Nephron (organoid): ENCODE measurements around the gene MDM4.

Experiments
- H3K27ac Mint-ChIP-seq, 3 experiments: 2 replicates each; pipeline ENCODE4 v1.8.0; 2020; ENCODE audit warnings: mixed read lengths in 3 of 3, mild to moderate bottlenecking in 2 of 3, moderate library complexity in 1 of 3
- H3K27me3 Mint-ChIP-seq: 2 replicates; pipeline ENCODE4 v1.8.0; 2021; ENCODE audit warnings: low read depth, mild to moderate bottlenecking, moderate library complexity, mixed read lengths
- H3K36me3 Mint-ChIP-seq: 2 replicates; pipeline ENCODE4 v1.8.0; 2020; ENCODE audit warnings: low read depth, mixed read lengths
- H3K4me1 Mint-ChIP-seq: 2 replicates; pipeline ENCODE4 v1.8.0; 2020; ENCODE audit warnings: mixed read lengths
- H3K4me3 Mint-ChIP-seq, 3 experiments: 2 replicates each; pipeline ENCODE4 v1.8.0; 2020; ENCODE audit warnings: mild to moderate bottlenecking in 3 of 3, mixed read lengths in 3 of 3, moderate library complexity in 2 of 3
- H3K9me3 Mint-ChIP-seq: 2 replicates; pipeline ENCODE4 v1.8.0; 2020; ENCODE audit warnings: mixed read lengths
- CTCF ChIP-seq, 3 experiments: fragments of 200-600 bp; sonication (generic); IDR thresholded peaks; one replicate each; pipeline ENCODE4 v1.5.0; 2021; ENCODE audit warnings: antibody characterized with exemption in 3 of 3; ENCODE audit not compliant: unreplicated experiment in 3 of 3

Gene MDM4

GRCh38 chr1:204574016-204574864 is 58.0 kb downstream of the MDM4 start:
- H3K27ac Mint-ChIP-seq: peak overlapping the region in 2 of 3 experiments; percentile 32 to 46
- H3K4me3 Mint-ChIP-seq: no peak overlapping the region
- no peaks in the 10 kb centered on the region for H3K9me3 Mint-ChIP-seq
- peaks cover 23% of the 10 kb centered on the region for H3K27me3 Mint-ChIP-seq
- H3K4me1 Mint-ChIP-seq: peaks cover 37% of the 10 kb centered on the region
- H3K36me3 Mint-ChIP-seq: no peaks in the 10 kb centered on the region
- no peak for TF ChIP-seq CTCF (IDR thresholded peaks at IDR 0.05; ENCODE audit: unreplicated experiment in 3 of 3)

GRCh38 chr1:204574865-204575163 is 58.6 kb downstream of the MDM4 start:
- Mint-ChIP-seq H3K4me3 (no peak overlapping the region), H3K27ac (peak overlapping the region in 2 of 3 experiments; percentile 32 to 46), H3K9me3 (no peaks in the 10 kb centered on the region), H3K4me1 (peaks cover 36% of the 10 kb centered on the region), H3K36me3 (no peaks in the 10 kb centered on the region), H3K27me3 (peaks cover 23% of the 10 kb centered on the region)
- TF ChIP-seq CTCF (IDR thresholded peaks at IDR 0.05; ENCODE audit: unreplicated experiment in 3 of 3): no peak

- H3K4me1 Mint-ChIP-seq: peaks cover 43% of the 10 kb centered on the region
- H3K27ac Mint-ChIP-seq: peak overlapping the region in 1 of 3 experiments; percentile 32
- no peaks in the 10 kb centered on the region for H3K9me3 Mint-ChIP-seq
- H3K27me3 Mint-ChIP-seq: peaks cover 28% of the 10 kb centered on the region
- H3K36me3 Mint-ChIP-seq: no peaks in the 10 kb centered on the region
- TF ChIP-seq CTCF (IDR thresholded peaks at IDR 0.05; ENCODE audit: unreplicated experiment in 3 of 3): no peak
- no peak overlapping the region for H3K4me3 Mint-ChIP-seq
These were observed 59.3 kb downstream of the MDM4 start for GRCh38 chr1:204575221-204576190.

GRCh38 chr1:204576422-204576821 is 60.2 kb downstream of the MDM4 start:
- no peaks in the 10 kb centered on the region for H3K36me3 Mint-ChIP-seq
- H3K27ac Mint-ChIP-seq: no peak overlapping the region
- TF ChIP-seq CTCF (IDR thresholded peaks at IDR 0.05; ENCODE audit: unreplicated experiment in 3 of 3): no peak
- H3K4me3 Mint-ChIP-seq: no peak overlapping the region
- no peaks in the 10 kb centered on the region for H3K9me3 Mint-ChIP-seq
- H3K4me1 Mint-ChIP-seq: peaks cover 43% of the 10 kb centered on the region
- peaks cover 28% of the 10 kb centered on the region for H3K27me3 Mint-ChIP-seq

- Mint-ChIP-seq H3K27ac (no peak overlapping the region), H3K27me3 (peaks cover 28% of the 10 kb centered on the region), H3K36me3 (no peaks in the 10 kb centered on the region), H3K4me3 (no peak overlapping the region), H3K4me1 (peaks cover 43% of the 10 kb centered on the region), H3K9me3 (no peaks in the 10 kb centered on the region)
- TF ChIP-seq CTCF (IDR thresholded peaks at IDR 0.05; ENCODE audit: unreplicated experiment in 3 of 3): no peak
These were observed 61.7 kb downstream of the MDM4 start for GRCh38 chr1:204577794-204578478.
